HG02571 (cell line): ENCODE results near the gene TAGLN.

Source experiments
- ATAC-seq: cut with Tn5 transposase; IDR thresholded peaks from one replicate; pipeline ENCODE4 v1.9.1; 2021; ENCODE audit warnings: mild to moderate bottlenecking, moderate library complexity; ENCODE audit not compliant: unreplicated experiment

TAGLN gene

DNA sequence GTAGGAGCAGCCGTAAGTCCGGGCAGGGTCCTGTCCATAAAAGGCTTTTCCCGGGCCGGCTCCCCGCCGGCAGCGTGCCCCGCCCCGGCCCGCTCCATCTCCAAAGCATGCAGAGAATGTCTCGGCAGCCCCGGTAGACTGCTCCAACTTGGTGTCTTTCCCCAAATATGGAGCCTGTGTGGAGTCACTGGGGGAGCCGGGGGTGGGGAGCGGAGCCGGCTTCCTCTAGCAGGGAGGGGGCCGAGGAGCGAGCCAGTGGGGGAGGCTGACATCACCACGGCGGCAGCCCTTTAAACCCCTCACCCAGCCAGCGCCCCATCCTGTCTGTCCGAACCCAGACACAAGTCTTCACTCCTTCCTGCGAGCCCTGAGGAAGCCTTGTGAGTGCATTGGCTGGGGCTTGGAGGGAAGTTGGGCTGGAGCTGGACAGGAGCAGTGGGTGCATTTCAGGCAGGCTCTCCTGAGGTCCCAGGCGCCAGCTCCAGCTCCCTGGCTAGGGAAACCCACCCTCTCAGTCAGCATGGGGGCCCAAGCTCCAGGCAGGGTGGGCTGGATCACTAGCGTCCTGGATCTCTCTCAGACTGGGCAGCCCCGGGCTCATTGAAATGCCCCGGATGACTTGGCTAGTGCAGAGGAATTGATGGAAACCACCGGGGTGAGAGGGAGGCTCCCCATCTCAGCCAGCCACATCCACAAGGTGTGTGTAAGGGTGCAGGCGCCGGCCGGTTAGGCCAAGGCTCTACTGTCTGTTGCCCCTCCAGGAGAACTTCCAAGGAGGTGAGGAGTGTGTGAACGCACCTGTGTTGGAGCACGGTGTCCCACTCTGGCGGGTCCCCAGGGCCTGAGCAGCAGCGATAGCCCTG, at the start of gene TAGLN:
TSS of gene TAGLN (plus strand) at position 318 of the 863 bp plus-strand sequence. CDS start 3,644 bp downstream, outside the sequence.
- no peak for ATAC-seq

DNA sequence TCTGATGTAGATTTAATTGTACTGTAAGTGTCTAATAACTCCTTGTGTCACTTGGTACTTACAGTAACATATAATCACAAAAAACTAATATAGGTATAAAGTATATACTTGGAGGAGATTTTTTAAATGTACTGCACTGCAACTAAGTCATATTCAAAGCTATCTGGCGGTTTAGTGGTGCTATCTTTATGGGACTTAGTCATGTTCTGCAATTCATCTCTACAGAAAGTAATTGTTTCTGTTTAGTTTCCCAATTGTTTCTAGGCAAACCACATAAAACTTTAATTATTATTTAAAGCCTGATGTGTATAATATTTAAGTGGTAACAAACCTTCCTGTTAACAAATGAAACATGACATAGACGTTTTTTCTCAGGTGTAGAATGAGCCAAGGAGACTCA, 47.1 kb upstream of the TAGLN start:
- ATAC-seq = no peak

DNA sequence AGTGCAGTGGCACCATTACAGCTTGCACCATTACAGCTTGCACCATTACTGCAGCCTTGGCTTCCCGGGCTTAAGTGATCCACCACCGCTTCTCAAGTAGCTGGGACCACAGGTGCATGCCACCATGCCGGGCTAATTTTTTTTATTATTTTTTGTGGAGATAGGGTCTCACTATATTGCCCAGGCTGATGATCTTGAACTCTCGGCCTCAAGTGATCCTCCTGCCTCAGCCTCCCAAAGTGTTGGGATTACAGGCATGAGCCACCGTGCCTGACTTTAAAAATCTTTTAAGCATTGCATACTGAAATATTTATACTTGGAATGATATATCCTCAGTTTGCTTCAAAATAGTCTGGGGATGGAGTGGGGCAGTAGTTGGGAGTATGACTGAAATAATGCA, 44.7 kb upstream of the TAGLN start:
- no peak for ATAC-seq

DNA sequence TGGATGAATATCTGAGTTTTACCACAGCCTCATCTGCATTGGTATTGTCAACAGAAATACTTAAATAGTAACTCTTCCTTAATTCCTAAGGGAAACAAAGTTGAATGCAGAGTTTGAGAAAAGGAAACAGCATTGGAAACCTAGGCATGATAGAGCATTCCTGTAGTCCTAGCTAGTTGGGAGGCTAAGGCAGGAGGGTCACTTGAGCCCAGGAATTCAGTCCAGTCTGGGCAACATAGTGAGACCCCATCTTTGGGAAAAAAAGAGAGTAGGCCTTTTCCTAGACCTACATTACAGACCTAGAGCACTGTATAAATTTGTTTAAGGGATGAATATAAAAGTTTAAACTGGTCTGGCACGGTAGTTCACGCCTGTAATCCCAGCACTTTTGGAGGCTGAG, 41.7 kb upstream of the TAGLN start:
- ATAC-seq = no peak

DNA sequence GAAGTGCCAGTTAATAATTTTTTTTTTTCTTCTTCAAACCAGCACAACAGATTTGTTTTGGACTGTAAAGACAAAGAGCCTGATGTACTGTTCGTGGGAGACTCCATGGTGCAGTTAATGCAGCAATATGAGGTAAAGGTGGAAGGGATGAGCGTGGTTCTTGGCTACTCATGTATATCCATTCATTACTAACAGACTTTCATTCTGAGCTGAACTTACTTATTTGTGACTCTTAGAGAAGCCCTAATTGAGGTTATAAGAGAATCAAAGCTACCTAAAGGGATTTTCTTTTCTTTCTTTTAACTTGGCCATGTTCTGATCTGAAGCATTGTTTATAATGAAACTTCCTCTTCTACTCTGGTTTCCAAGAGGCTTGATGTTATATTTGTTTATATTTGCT, 39.3 kb upstream of the TAGLN start:
- no peak for ATAC-seq

DNA sequence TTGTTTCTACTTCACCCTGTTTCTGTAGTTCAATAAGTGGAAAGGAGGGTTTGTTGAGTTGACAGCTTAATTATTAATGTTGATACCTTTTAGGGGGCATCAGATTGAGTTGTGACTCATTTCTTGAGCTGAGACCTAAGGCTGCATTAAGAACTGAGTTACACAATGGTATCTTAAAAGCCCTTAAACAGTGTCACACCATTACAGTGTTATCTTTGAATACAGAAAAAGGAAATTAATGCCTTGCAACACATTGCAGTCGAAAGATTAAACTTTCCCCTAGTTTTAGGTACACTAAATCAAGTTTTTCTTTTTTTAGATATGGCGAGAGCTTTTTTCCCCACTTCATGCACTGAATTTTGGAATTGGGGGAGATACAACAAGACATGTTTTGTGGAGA, 38.3 kb upstream of the TAGLN start:
- ATAC-seq = no peak

DNA sequence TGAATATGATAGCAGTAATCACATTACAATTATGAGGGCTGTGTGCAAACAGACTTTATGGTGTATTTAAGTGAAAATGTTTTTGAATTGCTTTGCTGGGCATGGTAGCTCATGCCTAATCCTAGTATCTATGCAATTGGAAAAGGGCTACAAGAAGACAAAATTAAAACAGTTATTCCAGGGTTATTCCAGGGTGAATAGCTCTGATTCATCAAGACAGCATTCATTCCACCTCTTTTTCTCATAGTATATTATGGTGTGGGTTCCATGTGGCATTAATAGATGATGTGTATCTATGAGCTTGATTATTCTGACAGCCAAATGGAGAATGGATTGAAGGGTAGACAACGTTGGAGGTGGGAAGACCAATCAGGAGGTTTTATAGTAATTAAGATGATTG, 32.7 kb upstream of the TAGLN start:
- no peak for ATAC-seq

DNA sequence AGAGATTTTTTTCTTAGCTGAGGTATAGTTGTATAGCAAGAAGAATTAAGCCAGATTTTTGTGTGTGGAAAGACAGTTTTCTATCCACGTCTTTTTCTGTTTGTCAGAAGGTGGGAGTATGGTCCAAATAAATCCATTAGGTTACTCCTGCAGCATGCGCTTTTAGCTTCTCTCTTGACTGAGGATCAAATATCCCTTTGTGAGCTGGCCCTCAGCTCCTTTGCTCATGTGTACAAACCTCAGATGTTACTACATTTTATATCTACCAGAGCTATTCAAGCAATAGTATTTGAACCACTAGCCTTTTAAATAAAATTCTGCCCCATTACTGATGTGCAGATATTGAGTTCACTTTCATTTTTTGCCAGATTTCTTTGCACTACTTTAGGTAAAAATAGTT, 29.4 kb upstream of the TAGLN start:
- no peak for ATAC-seq

DNA sequence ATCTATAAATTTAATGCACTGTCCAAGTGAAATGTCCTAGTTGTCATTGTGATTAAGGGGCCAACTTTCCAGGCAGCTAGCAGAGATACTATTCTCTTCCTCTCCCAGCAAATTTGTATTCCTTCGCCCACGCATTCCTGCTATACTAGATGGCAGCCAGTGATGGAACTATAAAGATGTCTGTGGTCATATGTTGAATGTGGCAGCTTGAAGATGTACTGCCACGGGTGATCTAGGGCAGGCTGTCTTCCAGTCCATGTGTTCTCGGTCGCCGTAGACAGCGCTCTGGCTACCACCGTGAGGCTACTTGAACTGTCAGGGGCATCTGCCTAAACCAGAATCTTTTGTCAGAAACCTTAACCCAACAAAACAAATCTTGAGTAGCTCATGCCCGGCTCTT, 29.0 kb upstream of the TAGLN start:
- no peak for ATAC-seq

DNA sequence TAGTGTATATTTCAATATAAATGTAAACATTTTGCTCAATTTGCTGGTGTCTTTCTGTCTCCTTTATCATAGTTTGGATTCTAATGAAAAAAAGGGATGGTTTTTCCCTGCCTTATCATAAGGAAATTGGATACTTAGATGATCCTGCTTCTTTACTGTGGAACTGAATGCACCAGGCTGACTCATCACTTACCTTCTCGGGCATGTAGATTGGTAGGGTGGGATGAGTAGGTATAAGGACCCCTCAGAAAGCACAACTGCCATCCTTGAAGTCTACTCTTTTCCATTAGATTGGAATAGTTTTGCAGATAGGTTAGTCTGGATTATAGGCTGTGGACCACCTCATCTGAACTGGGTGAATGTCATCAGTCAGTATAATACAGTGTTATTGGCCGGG, 28.2 kb upstream of the TAGLN start:
- ATAC-seq = no peak

DNA sequence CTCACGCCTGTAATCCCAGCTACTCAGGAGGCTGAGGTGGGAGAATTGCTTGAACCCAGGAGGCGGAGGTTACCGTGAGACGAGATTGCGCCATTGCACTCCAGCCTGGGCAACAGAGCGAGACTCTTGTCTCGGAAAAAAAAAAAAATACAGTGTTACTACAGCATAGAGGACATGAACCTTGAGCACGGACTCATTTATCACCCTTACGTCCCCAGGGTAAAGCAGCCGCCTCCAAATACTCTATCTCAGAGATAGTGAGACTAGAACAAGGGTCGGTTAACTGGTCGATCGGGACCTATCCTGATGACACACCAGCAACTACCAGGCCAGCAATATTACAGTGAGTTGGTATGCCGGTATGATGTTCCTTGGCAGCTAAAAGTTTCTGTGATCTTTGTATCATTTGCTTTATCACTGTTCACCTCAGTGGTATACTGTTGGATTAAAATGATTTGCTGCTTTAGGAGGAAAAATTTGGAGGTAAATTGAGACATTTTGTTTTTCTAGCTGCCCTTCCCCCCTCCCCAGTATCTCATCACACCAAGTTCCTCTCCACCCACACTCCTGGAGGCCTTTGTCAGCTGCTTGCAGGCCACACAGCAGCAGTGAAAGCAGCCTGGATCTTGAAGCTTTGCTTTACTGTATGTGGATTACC, 27.6 kb upstream of the TAGLN start:
- no peak for ATAC-seq

DNA sequence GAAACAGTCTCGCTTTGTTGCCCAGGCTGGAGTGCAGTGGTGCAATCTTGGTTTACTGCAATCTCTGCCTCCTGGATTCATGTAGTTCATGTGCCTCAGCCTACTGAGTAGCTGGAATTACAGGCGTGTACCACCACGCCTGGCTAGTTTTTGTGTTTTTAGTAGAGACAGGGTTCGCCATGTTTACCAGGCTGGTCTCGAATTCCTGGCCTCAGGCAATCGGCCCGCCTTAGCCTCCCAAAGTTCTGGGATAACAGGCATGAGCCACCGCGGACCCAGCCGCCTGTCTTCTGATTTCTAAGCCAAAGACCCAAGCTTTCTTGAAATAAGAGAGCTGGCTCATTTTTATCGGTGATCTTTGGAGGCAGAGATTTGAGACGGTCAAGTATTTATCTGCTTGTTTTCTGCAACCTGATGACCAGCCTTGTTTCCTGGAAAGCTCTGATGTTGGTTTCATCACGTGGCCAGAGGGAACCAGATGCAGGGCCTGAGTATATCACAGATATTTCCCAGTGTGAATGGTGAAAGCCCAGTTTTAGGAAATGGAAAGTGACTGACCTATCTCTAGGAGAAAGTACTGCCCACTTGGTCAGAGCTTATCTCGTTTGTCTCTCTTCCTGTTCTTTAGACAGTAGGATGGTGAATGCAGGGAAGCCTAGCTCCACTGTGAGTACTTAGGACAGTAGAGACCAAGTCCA, 26.3 kb upstream of the TAGLN start:
- ATAC-seq = no peak

DNA sequence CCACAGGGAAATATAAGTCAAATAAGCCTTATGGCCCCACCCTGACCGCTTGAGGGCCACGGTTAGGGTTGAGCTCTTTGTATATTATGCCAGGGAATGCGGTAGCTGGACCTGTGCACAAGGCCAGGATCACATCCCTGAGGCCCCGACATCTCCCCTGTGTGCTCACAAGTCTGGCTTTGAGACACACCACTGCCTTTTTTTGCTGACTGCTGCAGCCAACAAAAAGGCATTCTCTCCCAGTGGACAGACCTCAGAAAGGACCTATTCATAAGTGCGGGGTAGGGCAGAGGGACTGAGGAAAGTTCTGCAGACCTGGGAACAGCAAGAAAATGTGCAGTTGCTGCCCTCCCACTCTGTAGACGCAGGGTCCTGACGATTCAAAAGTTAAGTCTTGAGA, 24.1 kb upstream of the TAGLN start:
- no peak for ATAC-seq

DNA sequence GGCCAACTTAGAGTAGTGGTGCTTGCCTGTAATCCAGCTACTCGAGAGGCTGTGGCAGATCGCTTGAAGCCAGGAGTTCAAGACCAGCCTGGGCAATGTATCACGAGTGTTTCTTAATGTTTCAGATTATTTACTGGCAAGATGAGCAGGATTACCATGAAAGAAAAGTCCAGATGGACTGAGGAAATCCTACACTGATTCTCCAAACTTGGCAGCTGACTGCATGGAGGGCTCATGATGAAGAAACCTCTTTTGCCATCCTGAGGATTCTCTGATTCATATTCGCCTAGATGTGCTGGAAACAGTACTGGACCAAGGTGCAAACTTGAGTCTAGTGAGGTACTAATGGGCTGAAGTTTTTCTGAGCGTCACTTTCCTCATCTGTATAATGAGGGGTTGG, 23.4 kb upstream of the TAGLN start:
- no peak for ATAC-seq

DNA sequence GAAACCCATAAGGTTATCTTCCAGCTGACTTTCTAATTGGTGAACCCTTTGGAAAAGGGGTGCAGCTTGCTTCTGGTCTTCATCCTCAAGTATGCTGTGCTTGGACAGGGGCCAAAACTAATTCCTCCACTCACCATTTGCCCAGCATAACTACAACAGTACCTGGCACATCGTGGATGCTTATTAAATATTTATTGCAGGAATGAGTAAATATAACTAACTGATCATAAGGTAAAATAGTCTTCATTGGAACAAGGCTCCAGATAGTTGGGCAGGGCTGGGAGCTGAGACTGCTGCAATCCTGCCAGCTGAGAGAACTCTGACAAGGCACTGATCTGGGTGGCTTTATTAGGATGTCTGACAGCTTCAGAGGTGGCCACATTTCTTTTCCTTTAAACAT, 23.0 kb upstream of the TAGLN start:
- ATAC-seq = no peak

DNA sequence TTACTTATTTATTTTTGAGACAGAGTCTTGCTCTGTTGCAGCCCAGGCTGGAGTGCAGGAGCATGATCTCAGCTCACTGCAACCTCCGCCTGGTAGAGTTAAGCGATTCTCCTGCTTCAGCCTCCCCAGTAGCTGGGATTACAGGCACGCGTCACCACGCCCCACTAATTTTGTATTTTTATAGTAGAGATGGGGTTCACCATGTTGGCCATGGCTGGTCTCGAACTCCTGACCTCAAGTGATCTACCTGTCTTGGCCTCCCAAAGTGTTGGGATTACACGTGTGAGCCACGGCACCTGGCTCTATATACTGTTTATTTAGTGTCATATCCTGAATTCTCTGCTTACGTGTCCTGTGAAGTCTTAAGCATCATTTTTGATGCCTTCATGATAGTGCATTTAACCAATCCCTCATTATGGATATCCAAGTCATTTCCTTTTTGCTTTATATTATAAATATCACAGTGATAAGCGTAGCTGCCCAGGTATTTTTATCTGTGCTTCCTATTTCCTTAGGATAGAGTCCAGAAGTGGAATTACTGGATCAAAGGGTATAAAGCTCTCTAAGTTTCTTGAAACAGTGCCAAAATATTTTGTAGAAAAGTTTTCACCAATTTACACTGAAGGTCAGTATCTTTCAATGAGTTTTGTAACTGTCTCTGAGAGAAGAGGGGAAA, 21.5 kb upstream of the TAGLN start:
- no peak for ATAC-seq

DNA sequence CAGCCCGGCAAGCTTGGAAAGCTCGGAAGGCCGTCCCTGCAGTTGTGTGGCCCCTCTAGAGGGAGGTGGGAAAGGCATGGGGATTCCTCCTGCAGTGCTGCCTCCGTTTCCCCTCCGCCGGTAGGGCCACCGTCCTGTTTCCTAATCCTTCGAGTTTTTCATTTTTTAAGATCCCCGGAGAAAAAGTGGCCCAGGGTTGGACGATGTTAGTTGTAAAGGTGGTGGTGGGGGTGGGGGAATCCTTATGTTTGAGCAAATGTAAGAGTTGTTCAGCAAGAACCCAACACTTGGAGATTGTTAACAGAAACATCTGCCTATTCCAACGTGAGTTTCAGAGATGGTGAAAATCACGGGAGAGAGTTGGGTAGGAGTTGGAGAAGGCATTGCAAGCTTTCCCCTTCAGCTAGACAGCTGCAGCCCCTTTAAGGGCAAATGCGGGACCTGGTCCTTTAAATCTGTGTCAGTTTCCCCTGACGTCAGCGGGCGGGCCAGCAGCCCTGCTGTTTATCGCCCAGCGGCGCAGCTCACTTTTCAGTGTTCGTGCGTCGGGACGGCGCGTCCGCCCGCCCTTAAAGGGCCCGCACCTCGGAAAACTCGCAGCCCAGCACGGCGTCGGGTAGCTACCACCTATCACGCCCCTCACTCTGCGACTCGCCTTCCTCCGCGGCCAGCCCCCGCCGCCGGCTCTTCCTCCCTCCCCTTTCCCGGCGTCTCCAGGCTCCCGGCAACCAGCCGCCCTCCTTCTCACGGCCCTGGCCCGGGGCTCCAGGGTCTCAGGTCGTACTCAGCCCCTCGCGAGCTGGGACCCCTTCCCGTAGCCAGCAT, 20.7 kb upstream of the TAGLN start, which contains the start of gene SIDT2:
TSS of gene SIDT2 (plus strand) at position 534 of the 825 bp plus-strand sequence. CDS start 521 bp downstream, outside the sequence.
- peak; percentile 85 for ATAC-seq

DNA sequence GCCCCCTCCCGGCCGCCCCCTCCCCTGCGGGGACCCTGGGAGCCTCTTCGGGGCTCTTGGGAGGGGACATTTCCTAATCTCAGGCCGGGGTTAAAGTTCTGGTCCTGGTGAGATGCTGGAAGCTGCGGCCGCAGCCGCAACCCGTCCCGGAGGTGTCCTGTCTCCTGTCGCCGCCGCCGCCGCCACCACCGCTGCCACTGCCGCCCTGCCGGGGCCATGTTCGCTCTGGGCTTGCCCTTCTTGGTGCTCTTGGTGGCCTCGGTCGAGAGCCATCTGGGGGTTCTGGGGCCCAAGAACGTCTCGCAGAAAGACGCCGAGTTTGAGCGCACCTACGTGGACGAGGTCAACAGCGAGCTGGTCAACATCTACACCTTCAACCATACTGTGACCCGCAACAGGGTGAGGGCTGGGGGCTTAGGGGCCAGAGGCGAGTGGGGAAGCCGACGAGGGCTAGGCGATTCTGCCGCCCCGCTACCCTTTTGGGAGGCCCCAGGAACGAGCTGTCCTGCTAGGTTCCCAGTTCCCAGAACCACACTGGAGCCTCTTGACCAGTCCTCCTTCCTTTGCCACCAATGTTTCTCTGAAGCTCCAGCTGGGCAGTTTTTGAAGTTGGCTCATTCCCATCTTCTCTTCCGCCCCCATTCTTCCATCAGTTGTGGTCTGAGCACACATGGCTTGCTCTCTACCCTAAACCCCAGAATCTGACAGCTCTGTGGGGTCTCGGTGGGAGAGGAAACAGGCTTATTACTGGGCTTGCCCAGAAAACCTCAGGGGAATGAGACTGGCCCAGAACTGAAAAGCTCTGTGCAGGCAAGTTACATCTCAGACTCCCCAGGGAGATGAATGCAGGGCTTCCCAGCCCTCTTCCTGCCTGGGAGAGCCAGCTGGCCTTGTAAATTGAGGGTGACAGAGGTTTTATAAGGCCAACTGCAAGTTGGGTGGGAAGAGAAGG, 19.8 kb upstream of the TAGLN start:
- ATAC-seq = peak; percentile 38

DNA sequence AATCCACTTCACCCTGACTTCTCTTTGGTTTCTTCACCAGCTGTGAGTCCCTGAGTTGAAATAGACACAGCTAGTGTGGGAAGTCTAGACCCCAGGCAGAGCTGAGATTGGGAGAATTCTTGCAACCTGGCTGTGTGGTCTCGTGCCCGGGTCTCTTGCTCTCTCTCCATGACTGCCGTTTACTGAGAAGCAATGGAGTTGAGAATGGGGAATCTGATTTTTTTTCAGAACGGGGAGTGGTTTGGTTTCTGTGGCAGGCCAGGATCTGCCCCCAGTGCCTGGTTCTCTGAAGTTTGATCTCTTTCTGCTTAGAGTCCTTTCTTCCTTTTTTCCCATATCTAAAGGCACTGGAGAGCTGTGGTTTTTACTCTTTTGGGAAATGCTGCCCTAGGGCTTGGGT, 19.1 kb upstream of the TAGLN start:
- ATAC-seq = no peak
